Uterus (tissue), 2 donors: ENCODE measurements around the gene DNAJB8.

Experiments
- POLR2A ChIP-seq, 2 donors: fragments of 450-650 bp; IDR thresholded peaks; one replicate each; pipeline ENCODE4 v1.6.1; 2016; ENCODE audit warnings: antibody characterized with exemption in 2 of 2, mild to moderate bottlenecking in 1 of 2, moderate library complexity in 1 of 2
- TF ChIP-seq, protein P1 (sequence below), 4 experiments: fragments of 200-600 bp in 2 of 4; fragments of 450-650 bp in 2 of 4; sonication (generic) in 2 of 4; IDR thresholded peaks; one replicate each; pipeline ENCODE4 v1.5.1; 2016 to 2019; ENCODE audit warnings: antibody characterized with exemption in 4 of 4, mild to moderate bottlenecking in 2 of 4, moderate library complexity in 1 of 4

GRCh38 chr3:128490915-128491690 is 24.4 kb upstream of the DNAJB8 start:
- TF ChIP-seq, protein P1, sequence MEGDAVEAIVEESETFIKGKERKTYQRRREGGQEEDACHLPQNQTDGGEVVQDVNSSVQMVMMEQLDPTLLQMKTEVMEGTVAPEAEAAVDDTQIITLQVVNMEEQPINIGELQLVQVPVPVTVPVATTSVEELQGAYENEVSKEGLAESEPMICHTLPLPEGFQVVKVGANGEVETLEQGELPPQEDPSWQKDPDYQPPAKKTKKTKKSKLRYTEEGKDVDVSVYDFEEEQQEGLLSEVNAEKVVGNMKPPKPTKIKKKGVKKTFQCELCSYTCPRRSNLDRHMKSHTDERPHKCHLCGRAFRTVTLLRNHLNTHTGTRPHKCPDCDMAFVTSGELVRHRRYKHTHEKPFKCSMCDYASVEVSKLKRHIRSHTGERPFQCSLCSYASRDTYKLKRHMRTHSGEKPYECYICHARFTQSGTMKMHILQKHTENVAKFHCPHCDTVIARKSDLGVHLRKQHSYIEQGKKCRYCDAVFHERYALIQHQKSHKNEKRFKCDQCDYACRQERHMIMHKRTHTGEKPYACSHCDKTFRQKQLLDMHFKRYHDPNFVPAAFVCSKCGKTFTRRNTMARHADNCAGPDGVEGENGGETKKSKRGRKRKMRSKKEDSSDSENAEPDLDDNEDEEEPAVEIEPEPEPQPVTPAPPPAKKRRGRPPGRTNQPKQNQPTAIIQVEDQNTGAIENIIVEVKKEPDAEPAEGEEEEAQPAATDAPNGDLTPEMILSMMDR (IDR thresholded peaks at IDR 0.05) = no peak
- no peak for TF ChIP-seq POLR2A (IDR thresholded peaks at IDR 0.05)
